ENCODE data around the gene LAMB4.

DNA sequence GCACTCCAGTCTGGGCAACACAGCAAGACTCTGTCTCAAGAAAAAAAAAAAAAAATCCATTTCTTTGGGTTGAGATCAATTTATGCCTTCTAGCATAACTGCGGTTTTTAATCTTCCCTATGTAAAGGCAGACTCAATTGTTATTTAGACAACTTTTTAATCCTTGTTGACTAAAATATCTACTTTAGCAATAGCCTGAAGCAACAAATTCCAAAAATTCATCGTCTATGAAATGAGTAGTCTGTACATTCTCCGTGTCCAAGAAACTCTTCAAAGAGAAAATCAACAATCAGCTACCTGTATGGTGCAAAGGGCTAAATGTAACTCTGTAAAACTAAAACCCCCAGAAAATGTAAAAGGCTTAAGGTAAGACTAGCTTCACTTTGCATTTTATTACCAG is 150.0 kb downstream of the LAMB4 start:
- TF ChIP-seq, protein P1, sequence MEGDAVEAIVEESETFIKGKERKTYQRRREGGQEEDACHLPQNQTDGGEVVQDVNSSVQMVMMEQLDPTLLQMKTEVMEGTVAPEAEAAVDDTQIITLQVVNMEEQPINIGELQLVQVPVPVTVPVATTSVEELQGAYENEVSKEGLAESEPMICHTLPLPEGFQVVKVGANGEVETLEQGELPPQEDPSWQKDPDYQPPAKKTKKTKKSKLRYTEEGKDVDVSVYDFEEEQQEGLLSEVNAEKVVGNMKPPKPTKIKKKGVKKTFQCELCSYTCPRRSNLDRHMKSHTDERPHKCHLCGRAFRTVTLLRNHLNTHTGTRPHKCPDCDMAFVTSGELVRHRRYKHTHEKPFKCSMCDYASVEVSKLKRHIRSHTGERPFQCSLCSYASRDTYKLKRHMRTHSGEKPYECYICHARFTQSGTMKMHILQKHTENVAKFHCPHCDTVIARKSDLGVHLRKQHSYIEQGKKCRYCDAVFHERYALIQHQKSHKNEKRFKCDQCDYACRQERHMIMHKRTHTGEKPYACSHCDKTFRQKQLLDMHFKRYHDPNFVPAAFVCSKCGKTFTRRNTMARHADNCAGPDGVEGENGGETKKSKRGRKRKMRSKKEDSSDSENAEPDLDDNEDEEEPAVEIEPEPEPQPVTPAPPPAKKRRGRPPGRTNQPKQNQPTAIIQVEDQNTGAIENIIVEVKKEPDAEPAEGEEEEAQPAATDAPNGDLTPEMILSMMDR (IDR thresholded peaks at IDR 0.05; ENCODE audit: low read length) = no peak
- no peak for TF ChIP-seq EZH2 (optimal IDR thresholded peaks at IDR 0.05; ENCODE audit: low read depth, low read length)
- no peak for TF ChIP-seq EZH2phosphoT487 (IDR thresholded peaks at IDR 0.05; ENCODE audit: low read length)
